ENCODE data around the gene ITPR1.

Gene ITPR1

GRCh38 chr3:4471907-4472306, 21.2 kb upstream of the ITPR1 start:
- DNase-seq (ENCODE audit: low spot score): no peak
- Histone ChIP-seq H3K27ac (no peak overlapping the region), H3K4me3 (no peak overlapping the region)
- TF ChIP-seq, protein P1, sequence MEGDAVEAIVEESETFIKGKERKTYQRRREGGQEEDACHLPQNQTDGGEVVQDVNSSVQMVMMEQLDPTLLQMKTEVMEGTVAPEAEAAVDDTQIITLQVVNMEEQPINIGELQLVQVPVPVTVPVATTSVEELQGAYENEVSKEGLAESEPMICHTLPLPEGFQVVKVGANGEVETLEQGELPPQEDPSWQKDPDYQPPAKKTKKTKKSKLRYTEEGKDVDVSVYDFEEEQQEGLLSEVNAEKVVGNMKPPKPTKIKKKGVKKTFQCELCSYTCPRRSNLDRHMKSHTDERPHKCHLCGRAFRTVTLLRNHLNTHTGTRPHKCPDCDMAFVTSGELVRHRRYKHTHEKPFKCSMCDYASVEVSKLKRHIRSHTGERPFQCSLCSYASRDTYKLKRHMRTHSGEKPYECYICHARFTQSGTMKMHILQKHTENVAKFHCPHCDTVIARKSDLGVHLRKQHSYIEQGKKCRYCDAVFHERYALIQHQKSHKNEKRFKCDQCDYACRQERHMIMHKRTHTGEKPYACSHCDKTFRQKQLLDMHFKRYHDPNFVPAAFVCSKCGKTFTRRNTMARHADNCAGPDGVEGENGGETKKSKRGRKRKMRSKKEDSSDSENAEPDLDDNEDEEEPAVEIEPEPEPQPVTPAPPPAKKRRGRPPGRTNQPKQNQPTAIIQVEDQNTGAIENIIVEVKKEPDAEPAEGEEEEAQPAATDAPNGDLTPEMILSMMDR (IDR thresholded peaks at IDR 0.05): no peak

DNA sequence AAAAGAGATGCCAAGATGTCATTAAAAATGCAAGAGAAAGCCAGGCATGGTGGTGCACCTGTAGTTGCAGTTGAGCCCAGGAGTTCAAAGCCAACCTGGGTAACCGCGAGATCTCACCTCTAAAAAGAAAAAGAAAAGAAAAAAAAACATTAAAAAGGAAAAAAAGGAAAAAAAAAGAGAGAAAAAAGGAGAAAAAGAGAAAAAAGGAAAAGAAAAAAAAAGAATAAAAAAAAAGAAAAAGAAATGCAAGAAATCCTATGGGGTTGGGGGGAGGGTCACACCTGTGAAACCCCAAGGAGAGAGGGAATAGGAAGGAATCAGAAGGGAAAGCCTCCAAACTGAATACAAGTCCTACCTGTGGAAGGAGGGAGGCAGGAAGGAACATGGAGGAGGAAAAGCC, 20.8 kb upstream of the ITPR1 start:
- TF ChIP-seq, protein P1 (IDR thresholded peaks at IDR 0.05): no peak
- no peak overlapping the region for H3K27ac ChIP-seq
- no peak overlapping the region for H3K4me3 ChIP-seq
- DNase-seq (ENCODE audit: low spot score): no peak

DNA sequence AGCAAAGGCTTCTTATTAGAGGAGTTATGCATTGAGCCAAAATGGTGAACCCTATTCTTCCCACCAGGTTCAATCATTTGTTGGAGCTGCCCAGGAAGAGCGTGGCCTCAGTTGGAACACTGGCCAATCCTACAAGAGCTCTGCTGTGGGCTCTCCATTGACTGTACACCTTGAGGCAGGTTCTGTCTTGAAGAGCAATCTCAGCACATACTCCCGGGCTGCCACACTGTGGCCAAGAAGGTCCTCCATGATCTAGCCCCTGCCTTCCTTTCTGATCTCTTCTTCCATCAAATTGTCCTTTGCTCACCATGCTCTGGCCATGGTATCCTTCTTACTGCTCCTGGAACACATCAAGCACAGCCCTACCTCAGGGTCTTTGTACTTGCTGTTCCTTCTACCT, 20.4 kb upstream of the ITPR1 start:
- Histone ChIP-seq H3K4me3 (no peak overlapping the region), H3K27ac (no peak overlapping the region)
- TF ChIP-seq, protein P1 (IDR thresholded peaks at IDR 0.05): no peak
- no peak for DNase-seq (ENCODE audit: low spot score)

GRCh38 chr3:4474683-4475490, 18.3 kb upstream of the ITPR1 start:
- peak overlapping the region; percentile 67 to 80 for H3K27ac ChIP-seq
- H3K4me3 ChIP-seq: no peak overlapping the region
- TF ChIP-seq, protein P1 (IDR thresholded peaks at IDR 0.05): no peak
- DNase-seq (ENCODE audit: low spot score): peak; percentile 83

DNA sequence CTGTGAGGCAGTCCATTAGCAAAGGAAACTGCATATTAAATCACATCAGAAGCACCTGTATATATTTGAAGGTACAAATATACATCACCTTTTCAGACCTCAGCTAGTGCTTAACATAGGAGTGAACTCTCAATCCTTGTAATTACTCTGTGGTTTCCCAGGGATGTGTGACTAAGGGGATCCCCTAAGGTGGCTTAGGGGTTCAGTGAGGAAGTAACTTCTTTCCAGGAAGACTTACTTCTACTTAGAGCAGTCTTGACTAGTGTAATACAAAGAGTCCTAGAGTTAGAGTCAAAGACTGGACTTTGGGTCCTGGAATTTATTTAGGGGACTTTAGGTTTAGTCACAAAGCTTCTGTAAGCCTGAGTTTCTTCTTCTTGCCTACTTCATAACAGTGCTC, 17.3 kb upstream of the ITPR1 start:
- H3K27ac ChIP-seq: no peak overlapping the region
- no peak for DNase-seq (ENCODE audit: low spot score)
- TF ChIP-seq, protein P1 (IDR thresholded peaks at IDR 0.05): no peak
- no peak overlapping the region for H3K4me3 ChIP-seq

DNA sequence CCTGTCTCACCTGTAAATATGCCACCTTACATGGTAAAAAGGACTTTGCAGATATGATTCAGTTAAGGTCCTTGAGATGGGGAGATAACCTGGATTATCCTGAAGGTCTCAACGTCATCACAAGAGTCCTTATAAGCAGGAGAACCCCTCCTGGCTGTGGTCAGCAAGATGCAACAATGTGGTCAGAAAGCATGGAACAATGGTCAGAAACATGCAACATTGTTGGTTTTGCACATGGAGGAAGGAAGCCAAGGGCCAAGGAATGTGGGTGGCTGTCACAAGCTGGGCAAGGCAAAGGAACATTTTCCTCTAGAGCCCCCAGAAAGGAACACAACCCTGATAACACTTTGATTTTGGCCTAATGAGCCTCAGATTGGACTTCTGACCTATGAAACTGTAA, 16.7 kb upstream of the ITPR1 start:
- TF ChIP-seq, protein P1 (IDR thresholded peaks at IDR 0.05): no peak
- H3K27ac ChIP-seq: no peak overlapping the region
- H3K4me3 ChIP-seq: no peak overlapping the region
- no peak for DNase-seq (ENCODE audit: low spot score)

DNA sequence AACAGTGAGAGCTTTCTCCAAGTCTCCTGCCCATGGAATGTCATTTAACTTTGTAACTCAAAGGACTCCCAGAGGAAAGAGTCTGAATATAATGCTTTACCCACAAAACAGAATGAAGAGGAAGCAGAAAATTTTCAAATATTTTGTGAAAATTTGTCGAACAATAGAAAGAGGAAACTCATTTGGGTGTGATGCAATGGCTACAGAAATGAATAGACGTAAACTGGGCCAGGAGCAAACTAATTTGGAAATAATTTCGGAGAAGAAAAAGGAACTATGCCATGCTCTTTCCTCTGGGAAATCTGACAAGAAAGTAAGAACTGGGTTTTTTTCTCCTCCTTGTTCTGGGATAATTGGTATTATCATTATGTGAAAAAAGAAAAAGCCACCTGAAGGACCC, 14.9 kb upstream of the ITPR1 start:
- DNase-seq (ENCODE audit: low spot score): no peak
- TF ChIP-seq, protein P1 (IDR thresholded peaks at IDR 0.05): no peak
- Histone ChIP-seq H3K4me3 (no peak overlapping the region), H3K27ac (no peak overlapping the region)
